Panc1 (cell line): ENCODE results near the gene CALML4. TPM values are rescaled to one million over a fixed set of nuclear protein-coding genes. Genes with fewer than 3 reads are reported as not detected.
A peak's percentile ranks its signal among the peaks of the same experiment; 100 is the strongest.

ENCODE experiments used
- ATAC-seq: fragments of 200-7000 bp; cut with Tn5 transposase; 2 replicates; pipeline ENCODE4 v1.9.1; 2020; ENCODE audit warnings: mild to moderate bottlenecking, moderate library complexity
- Bru-seq: library from RNA; stranded (reverse); fragments of 400-500 nt; gene quantifications from one replicate; lab custom pipeline; 2021; lab: Mats Ljungman, UMichigan
- BruChase-seq, 2 experiments: library from RNA; stranded (reverse); fragments of 400-500 nt; gene quantifications; one replicate each; lab custom pipeline; 2021; lab: Mats Ljungman, UMichigan
- BruUV-seq: library from RNA; stranded (reverse); fragments of 400-500 nt; replicated peaks from 2 replicates; lab custom pipeline; 2021; lab: Mats Ljungman, UMichigan
- CTCF ChIA-PET: fragments of 300-600 bp; sonication (Branson Sonifier 250); formaldehyde crosslinking; loops from one replicate; lab custom pipeline; 2022; ENCODE audit warnings: antibody characterized with exemption; lab: Charles Lee
- POLR2A ChIA-PET: fragments of 300-600 bp; sonication (Branson Sonifier 250); formaldehyde crosslinking; loops from one replicate; lab custom pipeline; 2022; ENCODE audit warnings: antibody characterized with exemption; lab: Charles Lee
- DNase-seq: peaks from one replicate; pipeline ENCODE4 v3.0.0-alpha.2; 2010; ENCODE audit warnings: low read depth, low spot score
- H3K27ac ChIP-seq: 2 replicates; pipeline ENCODE4 v1.5.1; 2011; ENCODE audit warnings: mild to moderate bottlenecking, low read length, inconsistent platforms
- H3K27me3 ChIP-seq: fragments of 200-500 bp; sonication (Bioruptor generic); 2 replicates; pipeline ENCODE4 v1.6.0; 2014; ENCODE audit warnings: low read length, inconsistent platforms; ENCODE audit not compliant: control insufficient read depth, insufficient read depth
- H3K36me3 ChIP-seq: fragments of 200-500 bp; sonication (Bioruptor generic); 2 replicates; pipeline ENCODE4 v1.5.1; 2014; ENCODE audit warnings: inconsistent platforms, mild to moderate bottlenecking, low read length, moderate library complexity; ENCODE audit not compliant: control insufficient read depth, insufficient read depth
- H3K4me1 ChIP-seq: 2 replicates; pipeline ENCODE4 v1.5.1; 2011; ENCODE audit warnings: inconsistent platforms, mild to moderate bottlenecking, low read length, moderate library complexity; ENCODE audit not compliant: control insufficient read depth, insufficient read depth
- H3K4me3 ChIP-seq, 2 experiments: 2 replicates each; pipeline ENCODE4 v1.5.1; 2011 to 2012; ENCODE audit warnings: low read depth in 2 of 2, low read length in 2 of 2, mild to moderate bottlenecking in 2 of 2, inconsistent platforms in 1 of 2, moderate library complexity in 1 of 2
- H3K9me3 ChIP-seq: fragments of 200-500 bp; sonication (Bioruptor generic); 2 replicates; pipeline ENCODE4 v1.5.1; 2014; ENCODE audit warnings: low read depth, mild to moderate bottlenecking, inconsistent platforms, low read length, moderate library complexity; ENCODE audit not compliant: control insufficient read depth, insufficient read depth
- POLR2AphosphoS5 ChIP-seq: IDR thresholded peaks from 2 replicates; pipeline ENCODE4 v1.6.1; 2012; ENCODE audit warnings: mild to moderate bottlenecking, low read depth, low read length, moderate library complexity
- REST ChIP-seq, 2 experiments: IDR thresholded peaks; 2 replicates each; pipeline ENCODE4 v1.6.1; 2011 to 2012; ENCODE audit warnings: low read depth in 2 of 2, control low read depth in 1 of 2, low read length in 1 of 2, mild to moderate bottlenecking in 1 of 2, moderate library complexity in 1 of 2; ENCODE audit not compliant: insufficient read depth in 1 of 2
- SIN3A ChIP-seq: IDR thresholded peaks from 2 replicates; pipeline ENCODE4 v1.6.1; 2012; ENCODE audit warnings: low read depth, mild to moderate bottlenecking, low read length, moderate library complexity, borderline replicate concordance; ENCODE audit not compliant: insufficient read depth
- TCF7L2 ChIP-seq: IDR thresholded peaks from 2 replicates; pipeline ENCODE4 v1.6.1; 2011; ENCODE audit warnings: mild to moderate bottlenecking, low read depth, low read length, inconsistent platforms
- in situ Hi-C: cut with HindIII; loops from 2 replicates; pipeline ENCODE4 v1.10.0; 2016; ENCODE audit warnings: low sequenced_read_pairs, low pct_unique_long_range_greater_than_20kb
- intact Hi-C: fragments of 100-400 bp; cut with micrococcal nuclease; formaldehyde crosslinking; loops from one replicate; pipeline ENCODE4 v1.10.0; 2022; ENCODE audit not compliant: unreplicated experiment
- long read RNA-seq: library from polyadenylated mRNA; unstranded; transcript quantifications from one replicate; pipeline ENCODE4 v2.0.0, GENCODE V29; 2021; ENCODE audit not compliant: unreplicated experiment
- polyA plus RNA-seq: library from polyadenylated mRNA; unstranded; fragments of >200 nt; gene quantifications from one replicate; pipeline ENCODE4 v1.2.1, GENCODE V29; 2012; ENCODE audit warnings: missing spikeins; ENCODE audit not compliant: insufficient read length
- total RNA-seq: library from RNA; stranded (reverse); gene quantifications from one replicate; pipeline ENCODE4 v1.2.1, GENCODE V29; 2021; ENCODE audit not compliant: unreplicated experiment
- TF ChIP-seq, protein P1 (sequence below): fragments of 450-650 bp; IDR thresholded peaks from 2 replicates; pipeline ENCODE4 v1.5.1; 2017; ENCODE audit warnings: mild to moderate bottlenecking

The CALML4 gene
- total RNA-seq (5.4 TPM), Bru-seq, nascent RNA (percentile 83 among the genes with signal in this experiment), BruChase-seq, experiment 1, labeled RNA remaining after a 2-hour chase (percentile 97 among the genes with signal in this experiment), BruChase-seq, experiment 2, labeled RNA remaining after a 6-hour chase (percentile 94 among the genes with signal in this experiment)
- 3.6 TPM for polyA plus RNA-seq
- long read RNA-seq, transcript CALML4-205 (2 exons, 620 nt) = major isoform, 6 of 26 reads
- long read RNA-seq, partial matches to known transcripts = 1 of 26 reads
- long read RNA-seq, other reads (novel, unspliced or antisense) = 16 of 26 reads

- Histone ChIP-seq H3K27me3 (no peaks in the 10 kb centered on the region), H3K4me1 (peaks cover 12% of the 10 kb centered on the region), H3K36me3 (no peaks in the 10 kb centered on the region), H3K27ac (no peak within 1 kb of the TSS), H3K4me3 (no peak within 1 kb of the TSS), H3K9me3 (no peaks in the 10 kb centered on the region)
- DNase-seq (no peak), ATAC-seq (no peak)
- ChIA-PET CTCF (no interaction called here), POLR2A (no interaction called here)
- no peak for TF ChIP-seq POLR2AphosphoS5
- TF ChIP-seq, protein P1, sequence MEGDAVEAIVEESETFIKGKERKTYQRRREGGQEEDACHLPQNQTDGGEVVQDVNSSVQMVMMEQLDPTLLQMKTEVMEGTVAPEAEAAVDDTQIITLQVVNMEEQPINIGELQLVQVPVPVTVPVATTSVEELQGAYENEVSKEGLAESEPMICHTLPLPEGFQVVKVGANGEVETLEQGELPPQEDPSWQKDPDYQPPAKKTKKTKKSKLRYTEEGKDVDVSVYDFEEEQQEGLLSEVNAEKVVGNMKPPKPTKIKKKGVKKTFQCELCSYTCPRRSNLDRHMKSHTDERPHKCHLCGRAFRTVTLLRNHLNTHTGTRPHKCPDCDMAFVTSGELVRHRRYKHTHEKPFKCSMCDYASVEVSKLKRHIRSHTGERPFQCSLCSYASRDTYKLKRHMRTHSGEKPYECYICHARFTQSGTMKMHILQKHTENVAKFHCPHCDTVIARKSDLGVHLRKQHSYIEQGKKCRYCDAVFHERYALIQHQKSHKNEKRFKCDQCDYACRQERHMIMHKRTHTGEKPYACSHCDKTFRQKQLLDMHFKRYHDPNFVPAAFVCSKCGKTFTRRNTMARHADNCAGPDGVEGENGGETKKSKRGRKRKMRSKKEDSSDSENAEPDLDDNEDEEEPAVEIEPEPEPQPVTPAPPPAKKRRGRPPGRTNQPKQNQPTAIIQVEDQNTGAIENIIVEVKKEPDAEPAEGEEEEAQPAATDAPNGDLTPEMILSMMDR = no peak
- no peak for TF ChIP-seq REST (IDR thresholded peaks at IDR 0.05; ENCODE audit: insufficient read depth in 1 of 2, low read depth in 2 of 2, low read length in 1 of 2)
- no peak for TF ChIP-seq SIN3A
- TF ChIP-seq TCF7L2 = no peak
- BruUV-seq = no TSS peak
- intact Hi-C loops = no loop called here
- in situ Hi-C loops = no loop called here
Measured at GRCh38 chr15:68204776-68205557, at the start of gene CALML4. CALML4 (minus strand) TSS chr15:68205332; CDS start chr15:68205247, 85 bp downstream.

DNA sequence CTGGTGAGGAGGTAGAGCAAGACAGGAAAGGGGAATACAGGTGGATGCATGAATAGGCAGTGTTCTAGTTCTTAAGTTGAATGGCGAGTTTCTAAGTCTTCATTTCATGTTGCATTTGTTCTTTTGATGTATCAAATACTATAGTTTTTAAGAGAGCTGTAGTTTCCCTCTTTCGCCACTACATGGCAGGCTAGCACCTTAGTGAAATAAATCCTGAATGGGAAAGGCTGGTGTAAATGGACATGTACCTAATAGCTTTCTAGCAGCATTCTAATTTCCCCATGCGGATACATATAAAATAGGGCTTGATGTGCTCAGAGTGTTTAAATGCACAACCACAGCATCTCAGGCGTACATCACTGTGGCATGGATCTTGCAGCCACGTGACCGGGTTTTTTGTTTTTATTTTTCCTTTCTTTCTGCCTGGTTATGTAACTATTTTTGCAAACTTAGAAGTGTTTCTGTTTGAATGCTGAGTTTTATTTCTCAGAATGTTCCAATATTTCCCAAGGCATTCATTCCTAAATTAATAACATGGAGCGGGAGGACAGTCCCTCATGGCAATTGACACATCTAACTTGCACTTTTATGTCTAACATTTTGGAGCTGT lies 47.9 kb upstream of the CALML4 start:
- POLR2A ChIA-PET = no interaction called here

More for the DNA sequence above, 47.9 kb upstream of the CALML4 start:
- CTCF ChIA-PET = interaction anchor here (0.6 to 1.9 kb wide), 12 partner anchors 11 to 1045 kb away, joined by 3 to 39 read pairs (median 4); partner anchors contain the start of genes FEM1B and PAQR5
- no TSS peak for BruUV-seq
- H3K4me1 ChIP-seq = peaks cover 6% of the 10 kb centered on the region; the same call in 1 of the 2 replicates
- TF ChIP-seq TCF7L2 (no peak), REST (IDR thresholded peaks at IDR 0.05; ENCODE audit: insufficient read depth in 1 of 2, low read depth in 2 of 2, low read length in 1 of 2) (no peak), POLR2AphosphoS5 (no peak), SIN3A (no peak)
- TF ChIP-seq, protein P1 = peak; percentile 87
- H3K4me3 ChIP-seq = no peak overlapping the region
- no peak for DNase-seq
- no peaks in the 10 kb centered on the region for H3K36me3 ChIP-seq
- no peaks in the 10 kb centered on the region; the same call in 1 of the 2 replicates for H3K27me3 ChIP-seq
- no peaks in the 10 kb centered on the region for H3K9me3 ChIP-seq
- intact Hi-C loops (no loop called here), in situ Hi-C loops (no loop called here)
- no peak overlapping the region for H3K27ac ChIP-seq
- ATAC-seq = peak; percentile 55
